ENCODE data around the gene CSHL1.
A peak's percentile ranks its signal among the peaks of the same experiment; 100 is the strongest.
"Not testable (repeated sequence)": the region's sequence is repeated elsewhere in the genome, so short reads cannot be mapped to it uniquely, and the experiment has no call there.

Gene CSHL1

GRCh38 chr17:63939884-63940283, 28.8 kb upstream of the CSHL1 start:
- no peak for DNase-seq

GRCh38 chr17:63939401-63939800, 28.3 kb upstream of the CSHL1 start:
- DNase-seq: no peak

GRCh38 chr17:63937920-63938319, 26.9 kb upstream of the CSHL1 start:
- DNase-seq: no peak

GRCh38 chr17:63937319-63937718, 26.3 kb upstream of the CSHL1 start:
- DNase-seq: no peak

- no peak for DNase-seq
Measured at GRCh38 chr17:63934183-63935112, 23.4 kb upstream of the CSHL1 start.

GRCh38 chr17:63933598-63933997, 22.5 kb upstream of the CSHL1 start:
- DNase-seq: no peak

- DNase-seq: no peak
Measured at GRCh38 chr17:63932721-63933120, 21.7 kb upstream of the CSHL1 start.

GRCh38 chr17:63931981-63932561, 21.0 kb upstream of the CSHL1 start, which contains the start of gene CD79B:
CD79B (minus strand) TSS chr17:63932331; CDS start chr17:63932261, 70 bp downstream.
- DNase-seq: no peak

GRCh38 chr17:63930951-63931575, 20.0 kb upstream of the CSHL1 start:
- DNase-seq: no peak

- no peak for DNase-seq
Measured at GRCh38 chr17:63929860-63930766, 19.1 kb upstream of the CSHL1 start.

GRCh38 chr17:63928966-63929695, 18.1 kb upstream of the CSHL1 start:
- no peak for DNase-seq

- DNase-seq: no peak
Measured at GRCh38 chr17:63928172-63928666, 17.2 kb upstream of the CSHL1 start.

GRCh38 chr17:63927464-63928171, 16.6 kb upstream of the CSHL1 start:
- DNase-seq: no peak

GRCh38 chr17:63926164-63926563, 15.1 kb upstream of the CSHL1 start:
- DNase-seq: no peak

GRCh38 chr17:63925615-63926014, 14.6 kb upstream of the CSHL1 start:
- DNase-seq: no peak

GRCh38 chr17:63922402-63922801, 11.3 kb upstream of the CSHL1 start:
- not testable (repeated sequence) for DNase-seq

GRCh38 chr17:63920779-63921178, 9.7 kb upstream of the CSHL1 start:
- DNase-seq: not testable (repeated sequence)

GRCh38 chr17:63920050-63920449, 9.0 kb upstream of the CSHL1 start:
- not testable (repeated sequence) for DNase-seq

- no peak for DNase-seq
Measured at GRCh38 chr17:63919311-63919723, 8.3 kb upstream of the CSHL1 start.

GRCh38 chr17:63918789-63919305, 7.8 kb upstream of the CSHL1 start, which contains the start of gene GH1:
GH1 (minus strand) TSS chr17:63918839; CDS start chr17:63918776, 63 bp downstream.
- DNase-seq: not testable (repeated sequence)

- peak; percentile 83 for DNase-seq
Measured at GRCh38 chr17:63918305-63918704, 7.2 kb upstream of the CSHL1 start.

Data from islet precursor cell (in vitro differentiated cells).